Measurements from ENCODE around the gene BCL2L15. TPM values are rescaled to one million over a fixed set of nuclear protein-coding genes. Genes with fewer than 3 reads are reported as not detected.

Gene BCL2L15
- total and polyA plus RNA-seq, 2 of the 13 experiments (the other 11 are each of a cell fraction or from before 2014, with no cell fraction given), result 0.03 to 0.27 TPM

DNA sequence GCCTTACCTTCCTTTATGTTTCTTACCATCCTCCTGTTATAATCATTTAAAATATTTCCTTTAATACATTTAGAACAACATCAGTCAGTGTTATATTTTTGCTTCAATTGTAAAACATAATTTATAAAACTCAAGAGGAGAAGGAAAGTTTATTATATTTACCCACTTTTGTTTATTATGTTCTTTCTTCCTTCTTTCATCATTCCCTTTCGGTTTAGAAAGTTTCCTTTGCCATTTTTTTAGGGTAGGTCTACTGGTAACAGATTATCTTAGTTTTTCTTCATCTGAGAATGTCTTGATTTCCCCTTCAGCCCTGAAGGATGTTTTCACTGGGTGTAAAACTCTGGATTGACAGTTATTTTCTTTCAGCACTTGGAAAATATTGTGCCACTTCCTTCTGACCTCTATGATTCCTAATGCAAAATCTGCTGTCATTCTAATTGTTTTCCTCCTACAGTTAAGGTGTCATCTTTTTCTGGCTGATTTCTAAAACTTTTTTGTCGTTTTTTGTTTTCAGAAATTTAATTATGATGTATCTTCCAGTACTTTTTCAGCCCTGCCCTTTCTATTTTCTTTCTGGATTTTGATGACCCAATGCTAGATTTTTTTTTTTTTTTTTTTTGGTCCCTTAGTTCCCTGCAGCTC lies 40.9 kb downstream of the BCL2L15 start:
- Histone ChIP-seq H4K20me1 (ENCODE audit: insufficient read depth, low read length) (no peaks in the 10 kb centered on the region), H3K4me2 (ENCODE audit: low read depth, low read length) (no peak overlapping the region), H2AFZ (ENCODE audit: low read length) (no peak overlapping the region), H3K36me3 (replicated peaks in 1 of 2; ENCODE audit: control insufficient read depth in 1 of 2, insufficient read depth in 2 of 2, low read length in 2 of 2) (no peaks in the 10 kb centered on the region), H3K27me3 (ENCODE audit: control insufficient read depth in 1 of 2, insufficient read depth in 2 of 2, low read length in 2 of 2) (no peaks in the 10 kb centered on the region), H3K4me1 (ENCODE audit: insufficient read depth, low read length) (no peaks in the 10 kb centered on the region), H3K27ac (ENCODE audit: extremely low read length, insufficient read depth, low read length) (no peak overlapping the region), H3K4me3 (replicated peaks in 1 of 3; ENCODE audit: insufficient read depth in 1 of 3, low read depth in 2 of 3, low read length in 3 of 3) (no peak overlapping the region), H3K9ac (ENCODE audit: insufficient read depth, low read depth, low read length) (no peak overlapping the region), H3K9me3 (ENCODE audit: low read length) (no peaks in the 10 kb centered on the region), H3K79me2 (ENCODE audit: insufficient read depth, low read length) (no peaks in the 10 kb centered on the region)
- no TSS peak for BruUV-seq (replicated peaks)
- TF ChIP-seq ZNF317 (CRISPR knock-in tag; IDR thresholded peaks at IDR 0.05) (peak; percentile 98), UBTF (CRISPR knock-in tag; IDR thresholded peaks at IDR 0.05) (no peak)
- CTCF ChIA-PET (ENCODE audit: low intra/inter-chr PET ratio, low total read pairs), result no interaction called here
- no peak for DNase-seq (ENCODE audit: low spot score)
- POLR2A ChIA-PET, result no interaction called here
- 1% methylated on average over 2 of the region's 2 CpGs for WGBS (ENCODE audit: low lambda C conversion rate)
- intact Hi-C loops (cut with micrococcal nuclease; ENCODE audit: unreplicated experiment) (no loop called here), in situ Hi-C loops (cut with HindIII; ENCODE audit: extremely low pct_ligation_motif_present, low pct_unique_long_range_greater_than_20kb) (loop anchor here (25.0 kb wide), 1 partner anchor 441 kb away; no protein-coding TSS in a partner anchor)
- no peak for ATAC-seq
- no peak for FAIRE-seq

- Histone ChIP-seq H3K36me3 (replicated peaks in 1 of 2; ENCODE audit: control insufficient read depth in 1 of 2, insufficient read depth in 2 of 2, low read length in 2 of 2) (no peaks in the 10 kb centered on the region), H3K27me3 (ENCODE audit: control insufficient read depth in 1 of 2, insufficient read depth in 2 of 2, low read length in 2 of 2) (0 out of 5 replicates have a peak, but pooled peaks cover 0 to 3% of the 10 kb centered on the region in 2 experiments), H3K9ac (ENCODE audit: insufficient read depth, low read depth, low read length) (no peak overlapping the region), H3K79me2 (ENCODE audit: insufficient read depth, low read length) (no peaks in the 10 kb centered on the region), H3K4me1 (ENCODE audit: insufficient read depth, low read length) (no peaks in the 10 kb centered on the region), H3K9me3 (ENCODE audit: low read length) (no peaks in the 10 kb centered on the region), H4K20me1 (ENCODE audit: insufficient read depth, low read length) (no peaks in the 10 kb centered on the region), H3K4me3 (replicated peaks in 1 of 3; ENCODE audit: insufficient read depth in 1 of 3, low read depth in 2 of 3, low read length in 3 of 3) (no peak overlapping the region), H3K4me2 (ENCODE audit: low read depth, low read length) (no peak overlapping the region), H2AFZ (ENCODE audit: low read length) (no peak overlapping the region), H3K27ac (ENCODE audit: extremely low read length, insufficient read depth, low read length) (no peak overlapping the region)
- no peak for FAIRE-seq
- WGBS (ENCODE audit: low lambda C conversion rate), result 80% methylated on average over 1 of the region's 1 CpG
- intact Hi-C loops (cut with micrococcal nuclease; ENCODE audit: unreplicated experiment), result loop anchor here (5.0 to 10.0 kb wide), 3 partner anchors 36 to 448 kb away; partner anchors contain the start of gene PTPN22
- POLR2A ChIA-PET, result no interaction called here
- CTCF ChIA-PET (ENCODE audit: low intra/inter-chr PET ratio, low total read pairs), result interaction anchor here (1.5 kb wide), 1 partner anchor 69 kb away, joined by 6 read pairs; the partner anchor contains the start of genes AP4B1 and DCLRE1B
- no peak for ATAC-seq
- no TSS peak for BruUV-seq (replicated peaks)
- no peak for DNase-seq (ENCODE audit: low spot score)
- in situ Hi-C loops (cut with HindIII; ENCODE audit: extremely low pct_ligation_motif_present, low pct_unique_long_range_greater_than_20kb), result loop anchor here (25.0 kb wide), 1 partner anchor 451 kb away; no protein-coding TSS in a partner anchor
- TF ChIP-seq MIER2 (CRISPR knock-in tag; IDR thresholded peaks at IDR 0.05), result no peak
- TF ChIP-seq ZNF3 (CRISPR knock-in tag; IDR thresholded peaks at IDR 0.05), result no peak
- TF ChIP-seq, protein P1, sequence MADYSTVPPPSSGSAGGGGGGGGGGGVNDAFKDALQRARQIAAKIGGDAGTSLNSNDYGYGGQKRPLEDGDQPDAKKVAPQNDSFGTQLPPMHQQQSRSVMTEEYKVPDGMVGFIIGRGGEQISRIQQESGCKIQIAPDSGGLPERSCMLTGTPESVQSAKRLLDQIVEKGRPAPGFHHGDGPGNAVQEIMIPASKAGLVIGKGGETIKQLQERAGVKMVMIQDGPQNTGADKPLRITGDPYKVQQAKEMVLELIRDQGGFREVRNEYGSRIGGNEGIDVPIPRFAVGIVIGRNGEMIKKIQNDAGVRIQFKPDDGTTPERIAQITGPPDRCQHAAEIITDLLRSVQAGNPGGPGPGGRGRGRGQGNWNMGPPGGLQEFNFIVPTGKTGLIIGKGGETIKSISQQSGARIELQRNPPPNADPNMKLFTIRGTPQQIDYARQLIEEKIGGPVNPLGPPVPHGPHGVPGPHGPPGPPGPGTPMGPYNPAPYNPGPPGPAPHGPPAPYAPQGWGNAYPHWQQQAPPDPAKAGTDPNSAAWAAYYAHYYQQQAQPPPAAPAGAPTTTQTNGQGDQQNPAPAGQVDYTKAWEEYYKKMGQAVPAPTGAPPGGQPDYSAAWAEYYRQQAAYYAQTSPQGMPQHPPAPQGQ (CRISPR knock-in tag; IDR thresholded peaks at IDR 0.05; ENCODE audit: borderline replicate concordance), result no peak
- no peak for TF ChIP-seq HNRNPLL (IDR thresholded peaks at IDR 0.05; ENCODE audit: low read depth, low read length, poor library complexity, severe bottlenecking)
- TF ChIP-seq, protein P2, sequence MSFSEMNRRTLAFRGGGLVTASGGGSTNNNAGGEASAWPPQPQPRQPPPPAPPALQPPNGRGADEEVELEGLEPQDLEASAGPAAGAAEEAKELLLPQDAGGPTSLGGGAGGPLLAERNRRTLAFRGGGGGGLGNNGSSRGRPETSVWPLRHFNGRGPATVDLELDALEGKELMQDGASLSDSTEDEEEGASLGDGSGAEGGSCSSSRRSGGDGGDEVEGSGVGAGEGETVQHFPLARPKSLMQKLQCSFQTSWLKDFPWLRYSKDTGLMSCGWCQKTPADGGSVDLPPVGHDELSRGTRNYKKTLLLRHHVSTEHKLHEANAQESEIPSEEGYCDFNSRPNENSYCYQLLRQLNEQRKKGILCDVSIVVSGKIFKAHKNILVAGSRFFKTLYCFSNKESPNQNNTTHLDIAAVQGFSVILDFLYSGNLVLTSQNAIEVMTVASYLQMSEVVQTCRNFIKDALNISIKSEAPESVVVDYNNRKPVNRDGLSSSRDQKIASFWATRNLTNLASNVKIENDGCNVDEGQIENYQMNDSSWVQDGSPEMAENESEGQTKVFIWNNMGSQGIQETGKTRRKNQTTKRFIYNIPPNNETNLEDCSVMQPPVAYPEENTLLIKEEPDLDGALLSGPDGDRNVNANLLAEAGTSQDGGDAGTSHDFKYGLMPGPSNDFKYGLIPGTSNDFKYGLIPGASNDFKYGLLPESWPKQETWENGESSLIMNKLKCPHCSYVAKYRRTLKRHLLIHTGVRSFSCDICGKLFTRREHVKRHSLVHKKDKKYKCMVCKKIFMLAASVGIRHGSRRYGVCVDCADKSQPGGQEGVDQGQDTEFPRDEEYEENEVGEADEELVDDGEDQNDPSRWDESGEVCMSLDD (CRISPR knock-in tag; IDR thresholded peaks at IDR 0.05; ENCODE audit: borderline replicate concordance), result no peak
These were observed 50.8 kb downstream of the BCL2L15 start for GRCh38 chr1:113836534-113836933.

All from HepG2 (cell line).